GM12873 (cell line): ENCODE results near the gene CD7.

ENCODE experiments used
- TF ChIP-seq, protein P1 (sequence below): IDR thresholded peaks from 2 replicates; pipeline ENCODE4 v1.5.1; 2012; ENCODE audit warnings: low read depth, mild to moderate bottlenecking, moderate library complexity, low read length, control low read depth; ENCODE audit not compliant: insufficient read depth; ENCODE audit errors: missing control alignments

CD7 gene

DNA sequence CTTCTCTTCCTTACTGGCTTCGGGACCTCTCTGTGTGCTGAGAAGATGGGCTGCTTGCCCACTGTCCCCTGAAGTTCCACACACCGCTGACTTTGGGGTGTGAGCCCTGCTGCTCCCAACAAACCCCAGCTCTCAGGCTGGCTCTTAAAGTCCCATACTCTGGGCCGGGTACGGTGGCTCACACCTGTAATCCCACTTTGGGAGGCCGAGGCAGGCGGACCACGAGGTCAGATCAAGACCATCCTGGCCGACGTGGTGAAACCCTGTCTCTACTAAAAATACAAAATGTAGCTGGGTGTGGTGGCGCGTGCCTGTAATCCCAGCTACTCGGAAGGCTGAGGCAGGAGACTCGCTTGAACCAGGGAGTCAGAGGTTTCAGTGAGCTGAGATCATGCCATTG is 17.2 kb downstream of the CD7 start:
- TF ChIP-seq, protein P1, sequence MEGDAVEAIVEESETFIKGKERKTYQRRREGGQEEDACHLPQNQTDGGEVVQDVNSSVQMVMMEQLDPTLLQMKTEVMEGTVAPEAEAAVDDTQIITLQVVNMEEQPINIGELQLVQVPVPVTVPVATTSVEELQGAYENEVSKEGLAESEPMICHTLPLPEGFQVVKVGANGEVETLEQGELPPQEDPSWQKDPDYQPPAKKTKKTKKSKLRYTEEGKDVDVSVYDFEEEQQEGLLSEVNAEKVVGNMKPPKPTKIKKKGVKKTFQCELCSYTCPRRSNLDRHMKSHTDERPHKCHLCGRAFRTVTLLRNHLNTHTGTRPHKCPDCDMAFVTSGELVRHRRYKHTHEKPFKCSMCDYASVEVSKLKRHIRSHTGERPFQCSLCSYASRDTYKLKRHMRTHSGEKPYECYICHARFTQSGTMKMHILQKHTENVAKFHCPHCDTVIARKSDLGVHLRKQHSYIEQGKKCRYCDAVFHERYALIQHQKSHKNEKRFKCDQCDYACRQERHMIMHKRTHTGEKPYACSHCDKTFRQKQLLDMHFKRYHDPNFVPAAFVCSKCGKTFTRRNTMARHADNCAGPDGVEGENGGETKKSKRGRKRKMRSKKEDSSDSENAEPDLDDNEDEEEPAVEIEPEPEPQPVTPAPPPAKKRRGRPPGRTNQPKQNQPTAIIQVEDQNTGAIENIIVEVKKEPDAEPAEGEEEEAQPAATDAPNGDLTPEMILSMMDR: no peak

GRCh38 chr17:82299452-82299851 is 18.0 kb downstream of the CD7 start:
- TF ChIP-seq, protein P1: no peak

- TF ChIP-seq, protein P1: no peak
Measured at GRCh38 chr17:82298538-82299421, 18.6 kb downstream of the CD7 start.

GRCh38 chr17:82297714-82298537 is 19.5 kb downstream of the CD7 start:
- TF ChIP-seq, protein P1: no peak

DNA sequence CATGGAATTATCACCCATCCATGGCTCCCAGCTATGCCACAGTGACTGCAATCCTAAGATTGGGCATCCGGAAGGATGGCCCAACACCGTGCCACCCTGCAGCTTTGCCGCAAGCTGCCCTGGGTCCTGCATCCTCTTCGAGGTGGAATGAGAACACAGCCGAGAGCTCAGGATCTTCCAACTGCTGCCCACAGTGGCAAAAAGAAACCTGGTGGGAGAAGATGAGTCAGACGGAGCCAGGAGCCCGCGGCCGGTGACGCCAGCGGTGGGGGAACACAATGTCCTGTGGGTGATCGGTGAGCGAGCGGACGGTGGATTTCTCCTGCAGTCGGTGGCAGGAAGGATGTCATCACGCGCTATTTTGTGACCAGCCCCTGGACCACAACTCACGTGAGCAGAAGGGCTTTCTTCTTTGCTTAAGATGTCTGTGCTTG is 20.1 kb downstream of the CD7 start:
- TF ChIP-seq, protein P1: no peak

- TF ChIP-seq, protein P1: no peak
Measured at GRCh38 chr17:82296511-82297279, 20.7 kb downstream of the CD7 start.
